H1 (cell line): Measurements from ENCODE around the gene PRKN. TPM values are rescaled to one million over a fixed set of nuclear protein-coding genes. Genes with fewer than 3 reads are reported as not detected.

Experiments
- CHD7 ChIP-seq: fragments of 300-600 bp; sonication (generic); IDR thresholded peaks from 2 replicates; pipeline ENCODE4 v1.7.1; 2012; ENCODE audit warnings: low read length, moderate library complexity, mild to moderate bottlenecking, inconsistent platforms; ENCODE audit not compliant: insufficient replicate concordance
- polyA plus RNA-seq, 7 experiments: library from polyadenylated mRNA; depleted of rRNA in 3 of 7; stranded (reverse) in 5 of 7; unstranded in 2 of 7; fragments of >200 nt in 5 of 7; fragments of 200-250 nt in 2 of 7; gene quantifications; 1 replicate in 5 of 7; 2 replicates in 1 of 7; 4 replicates in 1 of 7; pipeline versions ENCODE4 v1.2.1 to v1.2.3, GENCODE V29; 2011 to 2013; ENCODE audit warnings: missing spikeins in 2 of 7, mixed read lengths in 2 of 7
- total RNA-seq: library from RNA; stranded (reverse); fragmentation: NEBNext Ultra II Directional; extraction: Animal tissue kit (Norgen Biotek cat#: 25700); gene quantifications from 2 replicates; pipeline ENCODE4 v1.2.1, GENCODE V29; 2021

PRKN gene
- total and polyA plus RNA-seq, 2 of the 8 experiments (the other 6 are each of a cell fraction or from before 2014, with no cell fraction given): 0.13 to 0.29 TPM

DNA sequence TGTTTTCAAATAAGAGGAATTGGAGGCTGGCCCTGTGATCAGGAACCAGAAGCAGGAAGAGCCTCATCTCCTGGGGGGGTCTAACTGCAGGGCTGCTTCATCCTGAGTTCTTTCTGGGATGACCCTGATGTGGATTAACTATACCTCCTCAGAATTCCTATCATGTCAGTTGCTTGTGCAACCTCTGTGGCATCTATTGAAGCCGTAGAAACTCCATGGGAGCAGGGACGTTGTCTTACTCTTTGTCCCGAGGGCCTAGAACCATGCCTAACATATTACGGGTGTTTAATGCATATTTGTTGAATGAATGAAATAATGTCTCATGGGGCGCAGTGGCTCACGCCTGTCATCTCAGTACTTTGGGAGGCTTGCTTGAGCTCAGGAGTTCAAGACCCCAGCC lies 1343.6 kb downstream of the PRKN start (continued):
- TF ChIP-seq CHD7: no peak
